Keratinocyte (primary cell): Measurements from ENCODE around the gene PAX7. TPM values are rescaled to one million over a fixed set of nuclear protein-coding genes. Genes with fewer than 3 reads are reported as not detected.

Experiments used
- DNase-seq: peaks from one replicate; pipeline ENCODE4 v3.0.0-alpha.2; 2011; ENCODE audit warnings: low read depth, missing footprints, low spot score
- FAIRE-seq: peaks from 2 replicates; lab custom pipeline; 2011; peaks lifted over from hg19 to GRCh38; lab: Jason Lieb, UNC
- H2AFZ ChIP-seq: 2 replicates; pipeline ENCODE4 v1.6.0; 2012; ENCODE audit warnings: low read length, control low read depth, inconsistent platforms; ENCODE audit not compliant: control insufficient read depth
- H3K27ac ChIP-seq: 2 replicates; pipeline ENCODE4 v1.5.1; 2011; ENCODE audit warnings: low read length; ENCODE audit not compliant: control insufficient read depth, insufficient read depth
- H3K27me3 ChIP-seq: 3 replicates; pipeline ENCODE4 v1.6.0; 2011; ENCODE audit warnings: low read length; ENCODE audit not compliant: control insufficient read depth, insufficient read depth; ENCODE audit errors: extremely low read depth
- H3K36me3 ChIP-seq, 2 experiments: 2 replicates in 1 of 2; 3 replicates in 1 of 2; pipeline ENCODE4 v1.5.1; 2011; ENCODE audit warnings: low read length in 2 of 2, mild to moderate bottlenecking in 1 of 2; ENCODE audit not compliant: control insufficient read depth in 2 of 2, insufficient read depth in 2 of 2; ENCODE audit errors: extremely low read depth in 1 of 2
- H3K4me1 ChIP-seq: 3 replicates; pipeline ENCODE4 v1.5.1; 2011; ENCODE audit warnings: low read length; ENCODE audit not compliant: control insufficient read depth, insufficient read depth; ENCODE audit errors: extremely low read depth
- H3K4me2 ChIP-seq: 3 replicates; pipeline ENCODE4 v1.6.0; 2011; ENCODE audit warnings: low read depth, low read length; ENCODE audit not compliant: control insufficient read depth, insufficient read depth; ENCODE audit errors: extremely low read depth
- H3K4me3 ChIP-seq, 3 experiments: fragments of 200-600 bp in 1 of 3; sonication (generic) in 1 of 3; 2 replicates in 2 of 3; 3 replicates in 1 of 3; pipeline ENCODE4 v1.5.1; 2011 to 2016; ENCODE audit warnings: low read length in 3 of 3, mild to moderate bottlenecking in 3 of 3, control low read depth in 2 of 3, inconsistent platforms in 1 of 3, low read depth in 1 of 3, mixed read lengths in 1 of 3, mixed run types in 1 of 3, moderate library complexity in 1 of 3; ENCODE audit not compliant: control insufficient read depth in 2 of 3, insufficient read depth in 2 of 3; ENCODE audit errors: extremely low read depth in 1 of 3
- H3K79me2 ChIP-seq: 2 replicates; pipeline ENCODE4 v1.6.0; 2012; ENCODE audit warnings: low read length; ENCODE audit not compliant: control insufficient read depth, insufficient read depth
- H3K9ac ChIP-seq: 3 replicates; pipeline ENCODE4 v1.6.0; 2011; ENCODE audit warnings: low read length; ENCODE audit not compliant: control insufficient read depth, insufficient read depth; ENCODE audit errors: extremely low read depth
- H3K9me1 ChIP-seq: 3 replicates; pipeline ENCODE4 v1.6.0; 2011; ENCODE audit warnings: low read length; ENCODE audit not compliant: control insufficient read depth, insufficient read depth; ENCODE audit errors: extremely low read depth
- H3K9me3 ChIP-seq: 2 replicates; pipeline ENCODE4 v1.5.1; 2012; ENCODE audit warnings: low read depth, low read length; ENCODE audit not compliant: control insufficient read depth
- H4K20me1 ChIP-seq: 3 replicates; pipeline ENCODE4 v1.6.0; 2011; ENCODE audit warnings: low read length; ENCODE audit not compliant: control insufficient read depth, insufficient read depth; ENCODE audit errors: extremely low read depth
- CTCF ChIP-seq, 3 experiments: IDR thresholded peaks in 1 of 3; conservative IDR thresholded peaks in 1 of 3; optimal IDR thresholded peaks in 1 of 3; 2 replicates in 2 of 3; 3 replicates in 1 of 3; pipeline versions ENCODE3 to v1.5.1; 2011; ENCODE audit warnings: low read length in 3 of 3, mild to moderate bottlenecking in 3 of 3, moderate library complexity in 2 of 3, control low read depth in 1 of 3, inconsistent platforms in 1 of 3; ENCODE audit not compliant: insufficient read depth in 2 of 3; ENCODE audit errors: extremely low read depth in 1 of 3
- EZH2 ChIP-seq: IDR thresholded peaks from one replicate; pipeline ENCODE4 v1.6.1; 2012; ENCODE audit warnings: inconsistent platforms, mild to moderate bottlenecking, low read length, moderate library complexity
- dilution Hi-C: fragments of 300-500 bp; cut with MboI; formaldehyde crosslinking; loops from one replicate; pipeline ENCODE4 v1.7.0; 2020; ENCODE audit warnings: low sequenced_read_pairs; ENCODE audit not compliant: extremely low pct_ligation_motif_present
- polyA plus RNA-seq, 5 experiments: library from polyadenylated mRNA; depleted of rRNA in 3 of 5; stranded (reverse) in 3 of 5; stranded (forward) in 1 of 5; unstranded in 1 of 5; fragments of >200 nt; gene quantifications; 1 replicate in 1 of 5; 2 replicates in 3 of 5; 3 replicates in 1 of 5; pipeline versions ENCODE4 v1.2.1 to v1.2.3, GENCODE V29; 2011 to 2012; ENCODE audit warnings: missing spikeins in 2 of 5, low read depth in 1 of 5, low replicate concordance in 1 of 5

Gene PAX7
- polyA plus RNA-seq, 1 donor (not counting 4 experiments of a cell fraction or from before 2014, with no cell fraction given): not detected

- Histone ChIP-seq H3K27me3 (peaks cover 29% of the 10 kb centered on the region), H3K27ac (no peak overlapping the region), H2AFZ (no peak overlapping the region), H3K4me2 (no peak overlapping the region), H4K20me1 (no peaks in the 10 kb centered on the region), H3K9me3 (no peaks in the 10 kb centered on the region), H3K4me1 (no peaks in the 10 kb centered on the region), H3K79me2 (no peaks in the 10 kb centered on the region), H3K9ac (no peak overlapping the region), H3K36me3 (no peaks in the 10 kb centered on the region), H3K4me3 (no peak overlapping the region), H3K9me1 (no peaks in the 10 kb centered on the region)
- FAIRE-seq: no peak
- DNase-seq: no peak
- dilution Hi-C loops: no loop called here
- TF ChIP-seq CTCF (optimal IDR thresholded peaks at IDR 0.05 in 1 of 3, IDR thresholded peaks at IDR 0.05 in 1 of 3, conservative IDR thresholded peaks at IDR 0.05 in 1 of 3; ENCODE audit: extremely low read depth in 1 of 3, insufficient read depth in 2 of 3, low read length in 3 of 3): no peak
- no peak for TF ChIP-seq EZH2
These were observed 81.0 kb downstream of the PAX7 start for GRCh38 chr1:18711536-18712251.

GRCh38 chr1:18712252-18712600 is 81.6 kb downstream of the PAX7 start:
- no peaks in the 10 kb centered on the region for H3K36me3 ChIP-seq
- H3K4me2 ChIP-seq: no peak overlapping the region
- H3K27me3 ChIP-seq: peaks cover 34% of the 10 kb centered on the region
- no peaks in the 10 kb centered on the region for H3K79me2 ChIP-seq
- H4K20me1 ChIP-seq: no peaks in the 10 kb centered on the region
- DNase-seq (no peak), FAIRE-seq (no peak)
- H3K9ac ChIP-seq: no peak overlapping the region
- H3K4me1 ChIP-seq: no peaks in the 10 kb centered on the region
- no peak overlapping the region for H3K27ac ChIP-seq
- H3K9me3 ChIP-seq: no peaks in the 10 kb centered on the region
- TF ChIP-seq EZH2: no peak
- no peak for TF ChIP-seq CTCF (optimal IDR thresholded peaks at IDR 0.05 in 1 of 3, IDR thresholded peaks at IDR 0.05 in 1 of 3, conservative IDR thresholded peaks at IDR 0.05 in 1 of 3; ENCODE audit: extremely low read depth in 1 of 3, insufficient read depth in 2 of 3, low read length in 3 of 3)
- H3K4me3 ChIP-seq: no peak overlapping the region
- H2AFZ ChIP-seq: no peak overlapping the region
- H3K9me1 ChIP-seq: no peaks in the 10 kb centered on the region
- dilution Hi-C loops: no loop called here
